Liver (tissue), 9 donors: ENCODE data around the gene AMIGO2. TPM values are rescaled to one million over a fixed set of nuclear protein-coding genes. Genes with fewer than 3 reads are reported as not detected.

Source experiments
- DNase-seq: peaks from one replicate; pipeline ENCODE4 v3.0.0-alpha.2; 2017; ENCODE audit warnings: low spot score
- H3K27ac ChIP-seq, 2 donors: one replicate each; pipeline ENCODE4 v1.7.0; 2013; ENCODE audit warnings: inconsistent platforms in 2 of 2, low read length in 2 of 2, control low read depth in 1 of 2, low read depth in 1 of 2, mild to moderate bottlenecking in 1 of 2
- H3K27me3 ChIP-seq, 4 donors: one replicate each; pipeline versions ENCODE4 v1.6.1 to v1.7.0; 2013; ENCODE audit warnings: low read length in 3 of 4, inconsistent platforms in 1 of 4, mild to moderate bottlenecking in 1 of 4, moderate library complexity in 1 of 4; ENCODE audit not compliant: control insufficient read depth in 4 of 4, insufficient read depth in 4 of 4
- H3K36me3 ChIP-seq, 4 donors: one replicate each; pipeline versions ENCODE4 v1.6.1 to v1.7.0; 2013; ENCODE audit warnings: low read length in 3 of 4, mild to moderate bottlenecking in 3 of 4, low read depth in 1 of 4, moderate library complexity in 1 of 4; ENCODE audit not compliant: control insufficient read depth in 4 of 4, insufficient read depth in 3 of 4
- H3K4me1 ChIP-seq, 4 donors: one replicate each; pipeline versions ENCODE4 v1.6.1 to v1.7.0; 2013; ENCODE audit warnings: low read length in 3 of 4, mild to moderate bottlenecking in 3 of 4, moderate library complexity in 1 of 4; ENCODE audit not compliant: control insufficient read depth in 4 of 4, insufficient read depth in 4 of 4
- H3K4me3 ChIP-seq, 3 donors: one replicate each; pipeline versions ENCODE4 v1.6.1 to v1.7.0; 2013; ENCODE audit warnings: low read length in 3 of 3, control low read depth in 1 of 3, low read depth in 1 of 3, mild to moderate bottlenecking in 1 of 3
- H3K9ac ChIP-seq, 2 donors: one replicate each; pipeline ENCODE4 v1.7.0; 2013; ENCODE audit warnings: low read length in 2 of 2, mild to moderate bottlenecking in 2 of 2, moderate library complexity in 2 of 2, control low read depth in 1 of 2, low read depth in 1 of 2
- H3K9me3 ChIP-seq, 4 donors: one replicate each; pipeline versions ENCODE4 v1.6.1 to v1.7.0; 2013; ENCODE audit warnings: low read length in 3 of 4; ENCODE audit not compliant: control insufficient read depth in 4 of 4
- FOXA1 ChIP-seq: IDR thresholded peaks from 2 replicates; pipeline ENCODE4 v1.6.1; 2016; ENCODE audit warnings: antibody characterized with exemption
- FOXA2 ChIP-seq: IDR thresholded peaks from 2 replicates; pipeline ENCODE4 v1.6.1; 2016; ENCODE audit warnings: antibody characterized with exemption
- GABPA ChIP-seq, 2 donors: IDR thresholded peaks in 1 of 2; conservative IDR thresholded peaks in 1 of 2; 2 replicates each; pipeline ENCODE4 v1.6.1; 2016; ENCODE audit warnings: antibody characterized with exemption in 2 of 2, mild to moderate bottlenecking in 1 of 2, moderate library complexity in 1 of 2
- HNF4A ChIP-seq, 2 donors: conservative IDR thresholded peaks; 2 replicates each; pipeline ENCODE4 v1.6.1; 2016; ENCODE audit warnings: antibody characterized with exemption in 2 of 2, mild to moderate bottlenecking in 2 of 2
- HNF4G ChIP-seq: IDR thresholded peaks from 2 replicates; pipeline ENCODE4 v1.6.1; 2016; ENCODE audit warnings: antibody characterized with exemption
- NR2F2 ChIP-seq: IDR thresholded peaks from 2 replicates; pipeline ENCODE4 v1.6.1; 2016; ENCODE audit warnings: antibody characterized with exemption
- SP1 ChIP-seq: IDR thresholded peaks from 2 replicates; pipeline ENCODE4 v1.6.1; 2018; ENCODE audit warnings: antibody characterized with exemption, mild to moderate bottlenecking
- TAF1 ChIP-seq: conservative IDR thresholded peaks from 2 replicates; pipeline ENCODE4 v1.6.1; 2016; ENCODE audit warnings: antibody characterized with exemption, mild to moderate bottlenecking
- YY1 ChIP-seq: IDR thresholded peaks from 2 replicates; pipeline ENCODE4 v1.6.1; 2016; ENCODE audit warnings: antibody characterized with exemption, mild to moderate bottlenecking
- WGBS: extraction: QIAGEN DNeasy Blood & Tissue Kit; methylation state at CpG from one replicate; pipeline ENCODE4 v1.1.7; 2013; 5-methylcytosine and 5-hydroxymethylcytosine counted together
- polyA plus RNA-seq, 2 donors: library from polyadenylated mRNA; stranded (reverse) in 1 of 2; unstranded in 1 of 2; fragments of 200-250 nt in 1 of 2; fragments of >200 nt in 1 of 2; fragmentation: Nextera tagmentation in 1 of 2; extraction: Ambion mirVana in 1 of 2; gene quantifications; one replicate each; pipeline versions ENCODE4 v1.2.1 to v1.2.3, GENCODE V29; 2013 to 2015
- total RNA-seq, 2 donors: library from RNA; depleted of rRNA; stranded (reverse); fragments of >200 nt; gene quantifications; one replicate each; pipeline ENCODE4 v1.2.3, GENCODE V29; 2014
- TF ChIP-seq, protein P1 (sequence below): IDR thresholded peaks from 2 replicates; pipeline ENCODE4 v1.6.1; 2016; ENCODE audit warnings: antibody characterized with exemption, mild to moderate bottlenecking
- TF ChIP-seq, protein P2 (sequence below): fragments of 150-350 bp; IDR thresholded peaks from 2 replicates; pipeline ENCODE4 v1.5.1; 2017; ENCODE audit warnings: improper control_type of control experiment, low read depth, low read length; ENCODE audit not compliant: missing input control
- TF ChIP-seq, protein P3 (sequence below): IDR thresholded peaks from 2 replicates; pipeline ENCODE4 v1.6.1; 2016; ENCODE audit warnings: antibody characterized with exemption
- TF ChIP-seq, protein P4 (sequence below): IDR thresholded peaks from 2 replicates; pipeline ENCODE4 v1.6.1; 2016; ENCODE audit warnings: antibody characterized with exemption
- TF ChIP-seq, protein P5 (sequence below): IDR thresholded peaks from 2 replicates; pipeline ENCODE4 v1.6.1; 2016; ENCODE audit warnings: antibody characterized with exemption
- donor health status: healthy.
- donor health status: healthy.
- donor health status: healthy.
- donor health status: healthy.
- donor health status: healthy.

AMIGO2 gene
- total and polyA plus RNA-seq, 4 donors = 1.2 to 3.5 (median 2.3) TPM

DNA sequence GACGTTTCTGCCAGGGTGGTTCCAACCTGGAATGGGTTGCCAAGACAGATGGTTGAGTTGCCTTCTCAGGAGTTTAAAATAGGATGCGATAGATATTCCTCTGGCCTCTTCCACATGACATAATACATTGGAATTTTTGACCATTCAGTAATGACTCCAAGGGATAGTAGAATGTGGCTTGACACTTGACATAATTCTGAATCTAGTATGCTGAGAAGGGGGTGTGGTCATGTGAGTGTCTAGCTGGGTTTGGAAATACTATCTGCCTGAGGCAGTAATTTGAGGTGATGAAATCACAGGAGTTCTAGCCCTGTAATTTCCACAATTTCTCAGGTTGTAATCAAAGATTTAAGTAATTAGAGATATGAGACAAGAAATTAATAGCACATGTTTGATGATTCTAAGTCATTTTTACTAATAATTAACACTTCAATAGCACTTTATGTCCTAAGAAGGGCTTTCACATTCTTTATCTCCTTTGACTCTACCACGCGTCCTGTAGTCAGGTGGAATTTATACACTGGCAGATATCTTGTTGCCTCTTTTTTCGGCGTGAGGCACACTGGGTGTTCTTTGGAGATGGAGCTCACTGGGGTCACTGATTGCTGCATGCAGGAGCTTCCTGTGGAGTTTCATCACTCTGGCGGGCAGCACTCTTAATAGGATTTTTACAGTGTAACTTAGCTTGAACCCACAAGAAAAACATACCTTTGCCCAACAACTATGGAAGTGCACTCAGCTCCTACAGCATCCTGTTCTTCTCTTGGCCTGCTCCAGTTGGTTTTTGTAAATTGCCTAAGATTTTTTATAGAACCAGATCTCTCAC lies 3.2 kb upstream of the AMIGO2 start (continued):
- TF ChIP-seq, protein P1, sequence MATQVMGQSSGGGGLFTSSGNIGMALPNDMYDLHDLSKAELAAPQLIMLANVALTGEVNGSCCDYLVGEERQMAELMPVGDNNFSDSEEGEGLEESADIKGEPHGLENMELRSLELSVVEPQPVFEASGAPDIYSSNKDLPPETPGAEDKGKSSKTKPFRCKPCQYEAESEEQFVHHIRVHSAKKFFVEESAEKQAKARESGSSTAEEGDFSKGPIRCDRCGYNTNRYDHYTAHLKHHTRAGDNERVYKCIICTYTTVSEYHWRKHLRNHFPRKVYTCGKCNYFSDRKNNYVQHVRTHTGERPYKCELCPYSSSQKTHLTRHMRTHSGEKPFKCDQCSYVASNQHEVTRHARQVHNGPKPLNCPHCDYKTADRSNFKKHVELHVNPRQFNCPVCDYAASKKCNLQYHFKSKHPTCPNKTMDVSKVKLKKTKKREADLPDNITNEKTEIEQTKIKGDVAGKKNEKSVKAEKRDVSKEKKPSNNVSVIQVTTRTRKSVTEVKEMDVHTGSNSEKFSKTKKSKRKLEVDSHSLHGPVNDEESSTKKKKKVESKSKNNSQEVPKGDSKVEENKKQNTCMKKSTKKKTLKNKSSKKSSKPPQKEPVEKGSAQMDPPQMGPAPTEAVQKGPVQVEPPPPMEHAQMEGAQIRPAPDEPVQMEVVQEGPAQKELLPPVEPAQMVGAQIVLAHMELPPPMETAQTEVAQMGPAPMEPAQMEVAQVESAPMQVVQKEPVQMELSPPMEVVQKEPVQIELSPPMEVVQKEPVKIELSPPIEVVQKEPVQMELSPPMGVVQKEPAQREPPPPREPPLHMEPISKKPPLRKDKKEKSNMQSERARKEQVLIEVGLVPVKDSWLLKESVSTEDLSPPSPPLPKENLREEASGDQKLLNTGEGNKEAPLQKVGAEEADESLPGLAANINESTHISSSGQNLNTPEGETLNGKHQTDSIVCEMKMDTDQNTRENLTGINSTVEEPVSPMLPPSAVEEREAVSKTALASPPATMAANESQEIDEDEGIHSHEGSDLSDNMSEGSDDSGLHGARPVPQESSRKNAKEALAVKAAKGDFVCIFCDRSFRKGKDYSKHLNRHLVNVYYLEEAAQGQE = no peak
- TF ChIP-seq HNF4A (conservative IDR thresholded peaks at IDR 0.05) = no peak
- TF ChIP-seq HNF4G = no peak
- TF ChIP-seq TAF1 = no peak
- no peak for TF ChIP-seq FOXA1
- TF ChIP-seq, protein P2, sequence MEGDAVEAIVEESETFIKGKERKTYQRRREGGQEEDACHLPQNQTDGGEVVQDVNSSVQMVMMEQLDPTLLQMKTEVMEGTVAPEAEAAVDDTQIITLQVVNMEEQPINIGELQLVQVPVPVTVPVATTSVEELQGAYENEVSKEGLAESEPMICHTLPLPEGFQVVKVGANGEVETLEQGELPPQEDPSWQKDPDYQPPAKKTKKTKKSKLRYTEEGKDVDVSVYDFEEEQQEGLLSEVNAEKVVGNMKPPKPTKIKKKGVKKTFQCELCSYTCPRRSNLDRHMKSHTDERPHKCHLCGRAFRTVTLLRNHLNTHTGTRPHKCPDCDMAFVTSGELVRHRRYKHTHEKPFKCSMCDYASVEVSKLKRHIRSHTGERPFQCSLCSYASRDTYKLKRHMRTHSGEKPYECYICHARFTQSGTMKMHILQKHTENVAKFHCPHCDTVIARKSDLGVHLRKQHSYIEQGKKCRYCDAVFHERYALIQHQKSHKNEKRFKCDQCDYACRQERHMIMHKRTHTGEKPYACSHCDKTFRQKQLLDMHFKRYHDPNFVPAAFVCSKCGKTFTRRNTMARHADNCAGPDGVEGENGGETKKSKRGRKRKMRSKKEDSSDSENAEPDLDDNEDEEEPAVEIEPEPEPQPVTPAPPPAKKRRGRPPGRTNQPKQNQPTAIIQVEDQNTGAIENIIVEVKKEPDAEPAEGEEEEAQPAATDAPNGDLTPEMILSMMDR = no peak

DNA sequence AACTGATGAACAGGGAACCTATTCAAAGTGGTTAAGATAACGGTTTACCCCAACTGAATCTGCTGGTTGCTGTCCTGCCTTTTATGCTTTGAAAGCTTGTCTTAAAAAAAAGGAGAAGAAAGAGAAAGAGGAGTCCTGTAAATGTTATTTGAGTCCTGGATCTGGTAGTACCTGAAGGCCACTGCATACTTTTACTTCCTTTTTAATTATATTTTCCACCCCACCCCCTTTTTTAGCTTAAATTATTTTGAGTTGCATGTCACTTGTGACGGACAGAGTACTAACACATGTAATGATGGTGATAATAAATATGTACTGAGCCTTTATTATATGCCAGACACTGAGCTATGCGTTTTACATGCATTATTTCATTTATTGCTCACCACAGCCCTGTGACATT lies 2.5 kb upstream of the AMIGO2 start:
- H3K36me3 ChIP-seq = no peaks in the 10 kb centered on the region
- no peak for DNase-seq
- H3K4me1 ChIP-seq = peaks cover 0 to 17% (median 5%) of the 10 kb centered on the region in 4 donors
- H3K9ac ChIP-seq = no peak overlapping the region
- no peak overlapping the region for H3K4me3 ChIP-seq
- H3K27me3 ChIP-seq = no peaks in the 10 kb centered on the region
- TF ChIP-seq, protein P3, sequence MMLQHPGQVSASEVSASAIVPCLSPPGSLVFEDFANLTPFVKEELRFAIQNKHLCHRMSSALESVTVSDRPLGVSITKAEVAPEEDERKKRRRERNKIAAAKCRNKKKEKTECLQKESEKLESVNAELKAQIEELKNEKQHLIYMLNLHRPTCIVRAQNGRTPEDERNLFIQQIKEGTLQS = no peak
- TF ChIP-seq, protein P2 = no peak
- TF ChIP-seq FOXA2 (no peak), HNF4A (conservative IDR thresholded peaks at IDR 0.05) (no peak), TAF1 (no peak), YY1 (no peak), SP1 (no peak), GABPA (IDR thresholded peaks at IDR 0.05 in 1 of 2, conservative IDR thresholded peaks at IDR 0.05 in 1 of 2) (no peak), NR2F2 (no peak), FOXA1 (no peak)
- TF ChIP-seq, protein P4, sequence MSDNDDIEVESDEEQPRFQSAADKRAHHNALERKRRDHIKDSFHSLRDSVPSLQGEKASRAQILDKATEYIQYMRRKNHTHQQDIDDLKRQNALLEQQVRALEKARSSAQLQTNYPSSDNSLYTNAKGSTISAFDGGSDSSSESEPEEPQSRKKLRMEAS = no peak
- TF ChIP-seq, protein P5, sequence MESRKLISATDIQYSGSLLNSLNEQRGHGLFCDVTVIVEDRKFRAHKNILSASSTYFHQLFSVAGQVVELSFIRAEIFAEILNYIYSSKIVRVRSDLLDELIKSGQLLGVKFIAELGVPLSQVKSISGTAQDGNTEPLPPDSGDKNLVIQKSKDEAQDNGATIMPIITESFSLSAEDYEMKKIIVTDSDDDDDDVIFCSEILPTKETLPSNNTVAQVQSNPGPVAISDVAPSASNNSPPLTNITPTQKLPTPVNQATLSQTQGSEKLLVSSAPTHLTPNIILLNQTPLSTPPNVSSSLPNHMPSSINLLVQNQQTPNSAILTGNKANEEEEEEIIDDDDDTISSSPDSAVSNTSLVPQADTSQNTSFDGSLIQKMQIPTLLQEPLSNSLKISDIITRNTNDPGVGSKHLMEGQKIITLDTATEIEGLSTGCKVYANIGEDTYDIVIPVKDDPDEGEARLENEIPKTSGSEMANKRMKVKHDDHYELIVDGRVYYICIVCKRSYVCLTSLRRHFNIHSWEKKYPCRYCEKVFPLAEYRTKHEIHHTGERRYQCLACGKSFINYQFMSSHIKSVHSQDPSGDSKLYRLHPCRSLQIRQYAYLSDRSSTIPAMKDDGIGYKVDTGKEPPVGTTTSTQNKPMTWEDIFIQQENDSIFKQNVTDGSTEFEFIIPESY = no peak
- TF ChIP-seq, protein P1 = no peak
- H3K9me3 ChIP-seq = no peaks in the 10 kb centered on the region
- WGBS = 82% methylated on average over 3 of the region's 3 CpGs
- H3K27ac ChIP-seq = no peak overlapping the region
